Choroid plexus epithelial cell (primary cell): ENCODE data around the gene CLEC1B.
"Not testable (repeated sequence)": the region's sequence is repeated elsewhere in the genome, so short reads cannot be mapped to it uniquely, and the experiment has no call there.

ENCODE experiments used
- DNase-seq: peaks from one replicate; pipeline ENCODE4 v3.0.0-alpha.2; 2010; ENCODE audit warnings: low read depth
- H3K4me3 ChIP-seq: 2 replicates; pipeline ENCODE4 v1.5.1; 2011; ENCODE audit warnings: low read depth, mild to moderate bottlenecking, control low read depth, low read length, moderate library complexity
- TF ChIP-seq, protein P1 (sequence below): conservative IDR thresholded peaks from 2 replicates; pipeline ENCODE4 v1.5.1; 2011; ENCODE audit warnings: low read depth, mild to moderate bottlenecking, control low read depth, inconsistent platforms, low read length, moderate library complexity

The CLEC1B gene

DNA sequence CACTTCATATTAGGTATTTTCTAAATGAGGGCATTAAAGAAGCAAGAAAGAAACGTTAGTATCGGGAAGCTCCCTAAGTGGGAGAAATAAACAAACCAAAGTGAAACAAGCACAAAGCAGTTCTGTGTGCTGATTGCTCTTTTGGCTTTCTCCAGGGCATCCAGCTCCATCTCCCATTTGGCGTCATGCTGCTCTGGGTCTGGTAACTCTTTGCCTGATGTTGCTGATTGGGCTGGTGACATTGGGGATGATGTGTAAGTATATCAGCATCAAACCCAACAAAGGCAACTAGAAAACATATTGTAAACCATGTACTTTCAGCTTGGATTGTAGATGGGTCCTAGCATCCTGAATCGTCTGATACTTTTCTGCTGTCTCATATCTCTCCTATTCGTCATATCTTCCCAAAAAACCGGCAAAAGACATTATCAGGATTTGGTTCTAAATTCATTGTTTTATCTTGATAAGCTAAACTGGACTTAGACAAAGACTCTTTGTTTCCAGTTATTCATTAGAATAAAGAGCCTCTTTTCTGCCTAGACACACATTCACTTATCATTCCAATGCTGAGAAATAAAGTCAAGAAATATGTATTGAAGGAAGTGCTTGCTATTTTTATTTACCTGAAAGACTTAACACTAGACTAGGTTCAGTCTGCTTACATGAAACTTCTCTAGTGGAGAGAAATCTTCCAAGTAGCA, 13.9 kb upstream of the CLEC1B start:
- no peak overlapping the region for H3K4me3 ChIP-seq
- TF ChIP-seq, protein P1, sequence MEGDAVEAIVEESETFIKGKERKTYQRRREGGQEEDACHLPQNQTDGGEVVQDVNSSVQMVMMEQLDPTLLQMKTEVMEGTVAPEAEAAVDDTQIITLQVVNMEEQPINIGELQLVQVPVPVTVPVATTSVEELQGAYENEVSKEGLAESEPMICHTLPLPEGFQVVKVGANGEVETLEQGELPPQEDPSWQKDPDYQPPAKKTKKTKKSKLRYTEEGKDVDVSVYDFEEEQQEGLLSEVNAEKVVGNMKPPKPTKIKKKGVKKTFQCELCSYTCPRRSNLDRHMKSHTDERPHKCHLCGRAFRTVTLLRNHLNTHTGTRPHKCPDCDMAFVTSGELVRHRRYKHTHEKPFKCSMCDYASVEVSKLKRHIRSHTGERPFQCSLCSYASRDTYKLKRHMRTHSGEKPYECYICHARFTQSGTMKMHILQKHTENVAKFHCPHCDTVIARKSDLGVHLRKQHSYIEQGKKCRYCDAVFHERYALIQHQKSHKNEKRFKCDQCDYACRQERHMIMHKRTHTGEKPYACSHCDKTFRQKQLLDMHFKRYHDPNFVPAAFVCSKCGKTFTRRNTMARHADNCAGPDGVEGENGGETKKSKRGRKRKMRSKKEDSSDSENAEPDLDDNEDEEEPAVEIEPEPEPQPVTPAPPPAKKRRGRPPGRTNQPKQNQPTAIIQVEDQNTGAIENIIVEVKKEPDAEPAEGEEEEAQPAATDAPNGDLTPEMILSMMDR, result no peak
- no peak for DNase-seq

DNA sequence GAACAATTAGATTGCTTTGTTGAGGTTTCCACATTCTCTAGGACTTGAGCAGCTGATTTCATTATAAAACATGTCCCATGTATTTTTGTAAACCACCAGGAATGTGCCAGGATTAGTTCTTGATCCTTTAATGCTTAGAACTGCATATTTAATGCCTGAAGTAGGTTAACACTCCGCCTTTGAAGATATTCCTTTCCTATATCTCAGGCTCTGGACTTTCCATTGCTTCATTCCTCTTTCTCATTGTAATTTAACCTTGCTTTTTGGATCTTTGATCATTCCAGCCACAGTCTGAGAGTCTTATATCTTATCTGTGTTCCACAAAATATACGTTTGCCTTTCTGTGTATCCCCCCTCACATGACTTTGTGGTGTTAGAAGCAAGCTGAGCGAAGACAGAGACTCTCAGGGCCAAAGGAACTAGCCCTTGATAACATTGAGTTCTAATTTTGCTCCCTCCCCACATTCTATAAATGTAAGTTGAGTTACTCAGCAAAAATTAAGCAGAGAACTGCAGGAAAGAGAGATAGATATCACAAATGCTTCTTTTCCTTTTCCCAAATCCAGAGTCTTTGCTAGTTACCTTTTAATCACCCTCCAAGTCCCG, 2.4 kb upstream of the CLEC1B start:
- no peak for DNase-seq
- TF ChIP-seq, protein P1, result no peak
- H3K4me3 ChIP-seq, result no peak overlapping the region

DNA sequence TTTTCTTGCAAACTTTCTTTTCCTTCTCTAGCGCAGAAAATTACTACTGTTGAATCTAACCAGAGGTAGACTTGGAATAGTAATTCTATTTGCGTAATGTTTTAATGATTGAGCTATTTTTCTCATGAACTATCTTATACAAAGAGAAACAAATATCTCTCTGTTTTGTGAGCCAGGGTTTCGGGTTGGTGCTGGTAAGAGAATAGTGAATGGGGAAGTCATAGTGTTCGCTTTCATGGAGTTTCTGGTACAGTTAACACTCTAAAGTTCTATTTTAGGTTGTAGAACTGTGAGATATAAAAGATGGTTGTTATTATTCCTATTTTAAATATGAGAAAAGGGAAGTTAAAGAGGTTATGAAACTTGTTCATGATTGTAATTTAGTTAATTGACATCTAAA, 6.6 kb downstream of the CLEC1B start:
- DNase-seq, result no peak
- TF ChIP-seq, protein P1, result no peak
- no peak overlapping the region for H3K4me3 ChIP-seq

DNA sequence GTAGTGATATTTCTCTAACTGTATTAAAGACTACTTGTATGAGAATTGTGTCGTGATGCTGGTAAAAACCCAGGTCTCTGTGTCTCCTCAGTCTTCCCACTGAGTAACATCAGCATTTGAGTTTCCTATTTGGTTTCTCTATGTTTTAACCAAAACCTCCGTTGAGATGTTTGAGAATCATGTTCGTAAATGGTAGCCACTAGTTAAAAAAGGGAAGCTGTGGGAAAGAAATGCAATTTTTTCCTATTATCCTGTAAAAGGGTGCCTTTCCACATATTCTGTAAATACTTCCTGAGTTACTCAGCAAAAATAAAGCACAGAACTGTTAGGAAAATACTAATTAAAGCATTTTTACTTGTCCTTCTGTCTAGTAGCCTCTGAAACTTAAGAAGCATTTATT, 7.0 kb downstream of the CLEC1B start:
- DNase-seq, result no peak
- H3K4me3 ChIP-seq, result no peak overlapping the region
- TF ChIP-seq, protein P1, result no peak

DNA sequence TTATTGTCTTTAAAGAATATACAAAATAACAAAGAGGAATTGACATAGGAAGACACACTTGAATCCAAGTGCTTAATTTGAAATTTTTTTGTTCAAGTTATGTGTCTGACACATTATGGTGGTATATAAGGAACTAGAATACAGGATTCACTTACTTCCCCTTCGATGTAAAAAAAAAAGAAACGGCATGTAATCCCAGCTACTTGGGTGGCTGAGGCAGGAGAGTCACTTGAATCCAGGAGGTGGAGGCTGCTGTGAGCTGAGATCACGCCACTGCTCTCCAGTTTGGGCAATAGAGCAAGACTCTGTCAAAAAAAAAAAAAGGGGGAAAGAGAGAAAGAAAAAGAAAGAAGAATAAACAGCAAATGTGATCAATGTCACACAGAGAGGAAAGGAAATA, 18.8 kb downstream of the CLEC1B start:
- TF ChIP-seq, protein P1, result no peak
- DNase-seq, result no peak
- H3K4me3 ChIP-seq, result no peak overlapping the region

DNA sequence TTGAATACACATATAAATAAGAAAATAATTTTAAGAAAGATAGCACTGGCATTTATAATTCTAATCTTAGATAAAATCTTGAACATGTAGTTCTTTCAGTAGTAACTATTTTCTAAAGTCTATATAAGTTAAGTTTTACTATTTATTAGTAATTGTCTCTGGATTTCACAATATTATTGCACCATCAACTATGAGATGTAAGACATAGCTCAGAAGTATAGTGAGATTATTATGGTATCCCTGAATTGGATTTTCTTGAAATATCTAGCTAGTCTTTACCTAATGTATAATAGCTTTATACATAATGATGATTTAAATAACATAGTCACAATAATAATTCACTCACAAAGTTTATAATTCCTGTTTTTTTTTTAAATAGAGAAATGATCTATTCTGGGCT, 21.0 kb downstream of the CLEC1B start:
- TF ChIP-seq, protein P1, result no peak
- no peak overlapping the region for H3K4me3 ChIP-seq
- peak; percentile 4 for DNase-seq

DNA sequence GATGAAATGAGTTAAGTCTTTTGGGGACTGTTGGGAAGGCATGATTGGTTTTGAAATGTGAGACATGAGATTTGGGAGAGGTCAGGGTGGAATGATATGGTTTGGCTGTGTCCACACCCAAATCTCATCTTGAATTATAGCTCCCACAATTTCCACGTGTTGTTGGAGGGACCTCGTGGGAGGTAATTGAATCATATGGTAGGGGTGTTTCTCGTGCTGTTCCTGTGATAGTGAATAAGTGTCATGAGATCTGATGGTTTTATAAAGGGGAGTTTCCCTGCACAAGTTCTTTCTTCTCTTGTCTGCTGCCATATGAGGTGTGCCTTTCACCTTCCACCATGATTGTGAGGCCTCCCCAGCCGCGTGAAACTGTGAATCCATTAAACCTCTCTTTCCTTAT, 22.3 kb downstream of the CLEC1B start:
- not testable (repeated sequence) for H3K4me3 ChIP-seq, DNase-seq
